Pons (tissue), 1 donor: ENCODE measurements around the gene HEXD.
A peak's percentile ranks its signal among the peaks of the same experiment; 100 is the strongest.
"Not testable (repeated sequence)": the region's sequence is repeated elsewhere in the genome, so short reads cannot be mapped to it uniquely, and the experiment has no call there.

Source experiments
- DNase-seq: peaks from one replicate; pipeline ENCODE4 v3.0.0-alpha.2; 2016; ENCODE audit warnings: low spot score

The HEXD gene

GRCh38 chr17:82458179-82458884 lies 40.2 kb downstream of the HEXD start, which contains the start of gene NARF:
NARF (plus strand) TSS chr17:82458741; CDS start chr17:82458804, 63 bp downstream.
- DNase-seq = peak; percentile 99

GRCh38 chr17:82458885-82459424 lies 40.8 kb downstream of the HEXD start:
- no peak for DNase-seq

GRCh38 chr17:82459936-82460335 lies 41.8 kb downstream of the HEXD start:
- not testable (repeated sequence) for DNase-seq

GRCh38 chr17:82461827-82462524 lies 43.8 kb downstream of the HEXD start:
- no peak for DNase-seq

- DNase-seq = no peak
These were observed 45.2 kb downstream of the HEXD start for GRCh38 chr17:82463391-82463790.

- no peak for DNase-seq
These were observed 45.9 kb downstream of the HEXD start for GRCh38 chr17:82463925-82464566.

- DNase-seq = no peak
These were observed 46.4 kb downstream of the HEXD start for GRCh38 chr17:82464567-82464929.

- DNase-seq = no peak
These were observed 47.0 kb downstream of the HEXD start for GRCh38 chr17:82465023-82465603.

- DNase-seq = no peak
These were observed 50.5 kb downstream of the HEXD start for GRCh38 chr17:82468692-82469091.

- no peak for DNase-seq
These were observed 51.9 kb downstream of the HEXD start for GRCh38 chr17:82470065-82470464.

- no peak for DNase-seq
These were observed 56.3 kb downstream of the HEXD start for GRCh38 chr17:82474223-82475010.

- DNase-seq = no peak
These were observed 57.3 kb downstream of the HEXD start for GRCh38 chr17:82475458-82475857.

- DNase-seq = no peak
These were observed 59.8 kb downstream of the HEXD start for GRCh38 chr17:82477934-82478333.

GRCh38 chr17:82479602-82480001 lies 61.5 kb downstream of the HEXD start:
- DNase-seq = no peak

GRCh38 chr17:82480318-82480717 lies 62.2 kb downstream of the HEXD start:
- no peak for DNase-seq

GRCh38 chr17:82483204-82483660 lies 65.1 kb downstream of the HEXD start:
- no peak for DNase-seq

- DNase-seq = no peak
These were observed 65.7 kb downstream of the HEXD start for GRCh38 chr17:82483836-82484235.

GRCh38 chr17:82486231-82487094 lies 68.3 kb downstream of the HEXD start:
- no peak for DNase-seq

- DNase-seq = no peak
These were observed 69.8 kb downstream of the HEXD start for GRCh38 chr17:82487910-82488309.

- DNase-seq = peak; percentile 32
These were observed 71.0 kb downstream of the HEXD start for GRCh38 chr17:82489117-82489516.
